Left ventricle myocardium inferior (tissue), 1 donor: Measurements from ENCODE around the gene PIGS. TPM values are rescaled to one million over a fixed set of nuclear protein-coding genes. Genes with fewer than 3 reads are reported as not detected.

Experiments used
- DNase-seq: peaks from one replicate; pipeline ENCODE4 v3.0.0-alpha.2; 2020
- H3K27ac ChIP-seq: fragments of 200-600 bp; replicated peaks from 2 replicates; pipeline ENCODE4 v1.8.0; 2021
- H3K27me3 ChIP-seq: fragments of 200-600 bp; 2 replicates; pipeline ENCODE4 v1.8.0; 2021; ENCODE audit warnings: low read depth
- H3K36me3 ChIP-seq: fragments of 200-600 bp; 2 replicates; pipeline ENCODE4 v1.8.0; 2021
- H3K4me1 ChIP-seq: fragments of 200-600 bp; 2 replicates; pipeline ENCODE4 v1.8.0; 2021
- H3K4me3 ChIP-seq: fragments of 200-600 bp; 2 replicates; pipeline ENCODE4 v1.8.0; 2021; ENCODE audit warnings: mild to moderate bottlenecking, moderate library complexity
- H3K9me3 ChIP-seq: fragments of 200-600 bp; replicated peaks from 2 replicates; pipeline ENCODE4 v1.8.0; 2021
- intact Hi-C: fragments of 100-400 bp; cut with micrococcal nuclease; formaldehyde crosslinking; loops from one replicate; pipeline ENCODE4 v1.11.0; 2022
- total RNA-seq: library from RNA; stranded (reverse); fragmentation: NEBNext Ultra II Directional; extraction: Animal tissue kit (Norgen Biotek cat#: 25700); gene quantifications from one replicate; pipeline ENCODE4 v1.2.1, GENCODE V29; 2021
- TF ChIP-seq, protein P1 (sequence below): fragments of 200-600 bp; IDR thresholded peaks from 2 replicates; pipeline ENCODE4 v1.8.0; 2021; ENCODE audit warnings: antibody characterized with exemption, mild to moderate bottlenecking, borderline replicate concordance
- donor health status: DM: no; HTN: yes; CAD: no; lungs with severe emphysema.

Gene PIGS
- total RNA-seq, 1 donor from 2014 or later, result 38.2 TPM

GRCh38 chr17:28545141-28545503, 26.2 kb downstream of the PIGS start:
- intact Hi-C loops, result no loop called here
- TF ChIP-seq, protein P1, sequence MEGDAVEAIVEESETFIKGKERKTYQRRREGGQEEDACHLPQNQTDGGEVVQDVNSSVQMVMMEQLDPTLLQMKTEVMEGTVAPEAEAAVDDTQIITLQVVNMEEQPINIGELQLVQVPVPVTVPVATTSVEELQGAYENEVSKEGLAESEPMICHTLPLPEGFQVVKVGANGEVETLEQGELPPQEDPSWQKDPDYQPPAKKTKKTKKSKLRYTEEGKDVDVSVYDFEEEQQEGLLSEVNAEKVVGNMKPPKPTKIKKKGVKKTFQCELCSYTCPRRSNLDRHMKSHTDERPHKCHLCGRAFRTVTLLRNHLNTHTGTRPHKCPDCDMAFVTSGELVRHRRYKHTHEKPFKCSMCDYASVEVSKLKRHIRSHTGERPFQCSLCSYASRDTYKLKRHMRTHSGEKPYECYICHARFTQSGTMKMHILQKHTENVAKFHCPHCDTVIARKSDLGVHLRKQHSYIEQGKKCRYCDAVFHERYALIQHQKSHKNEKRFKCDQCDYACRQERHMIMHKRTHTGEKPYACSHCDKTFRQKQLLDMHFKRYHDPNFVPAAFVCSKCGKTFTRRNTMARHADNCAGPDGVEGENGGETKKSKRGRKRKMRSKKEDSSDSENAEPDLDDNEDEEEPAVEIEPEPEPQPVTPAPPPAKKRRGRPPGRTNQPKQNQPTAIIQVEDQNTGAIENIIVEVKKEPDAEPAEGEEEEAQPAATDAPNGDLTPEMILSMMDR, result no peak
- no peak for DNase-seq

DNA sequence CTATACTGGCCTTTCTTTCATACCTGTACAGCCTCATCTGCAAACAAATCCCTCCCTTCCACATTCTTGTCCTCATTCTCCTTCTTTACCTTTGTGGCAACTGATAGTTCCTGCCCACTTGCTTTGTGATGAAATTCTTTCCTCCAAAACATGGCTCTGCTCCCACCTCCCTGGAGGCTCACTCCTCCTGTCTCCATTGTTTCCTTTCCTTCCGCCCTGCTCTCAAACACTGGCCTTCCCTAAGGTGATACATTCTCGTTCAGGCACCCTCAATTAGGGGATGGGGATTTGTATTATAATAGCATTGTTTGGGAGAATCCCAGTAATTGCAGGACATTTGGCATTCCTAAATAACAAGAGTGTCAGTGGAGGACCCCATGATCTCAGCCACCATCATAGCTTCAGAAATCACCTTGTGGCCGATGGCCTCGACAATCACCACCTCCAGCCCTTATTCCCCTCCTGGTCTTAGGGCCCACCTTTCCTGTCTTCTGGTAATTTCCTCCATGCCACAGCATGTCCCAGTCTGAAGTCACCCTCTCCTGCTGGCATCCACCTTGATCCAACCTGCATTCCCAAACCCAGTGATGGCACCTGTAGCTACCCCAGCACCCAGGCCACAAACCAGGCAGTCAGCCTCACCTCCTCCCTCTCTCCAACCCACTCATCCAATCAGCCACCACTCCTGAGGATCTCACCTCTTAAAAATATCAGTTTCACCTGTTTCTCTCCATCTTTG, 26.8 kb downstream of the PIGS start:
- Histone ChIP-seq H3K9me3 (no peaks in the 10 kb centered on the region), H3K27ac (no peak overlapping the region), H3K4me3 (no peak overlapping the region), H3K4me1 (peaks cover 11% of the 10 kb centered on the region), H3K36me3 (peaks cover 10% of the 10 kb centered on the region), H3K27me3 (no peaks in the 10 kb centered on the region)
- no peak for DNase-seq
- intact Hi-C loops, result no loop called here
- TF ChIP-seq, protein P1, result no peak

More at GRCh38 chr17:28545141-28545503, 26.2 kb downstream of the PIGS start:
- H3K4me1 ChIP-seq, result peaks cover 17% of the 10 kb centered on the region
- H3K4me3 ChIP-seq, result no peak overlapping the region
- H3K9me3 ChIP-seq, result no peaks in the 10 kb centered on the region
- H3K36me3 ChIP-seq, result peaks cover 10% of the 10 kb centered on the region
- no peaks in the 10 kb centered on the region for H3K27me3 ChIP-seq
- no peak overlapping the region for H3K27ac ChIP-seq

DNA sequence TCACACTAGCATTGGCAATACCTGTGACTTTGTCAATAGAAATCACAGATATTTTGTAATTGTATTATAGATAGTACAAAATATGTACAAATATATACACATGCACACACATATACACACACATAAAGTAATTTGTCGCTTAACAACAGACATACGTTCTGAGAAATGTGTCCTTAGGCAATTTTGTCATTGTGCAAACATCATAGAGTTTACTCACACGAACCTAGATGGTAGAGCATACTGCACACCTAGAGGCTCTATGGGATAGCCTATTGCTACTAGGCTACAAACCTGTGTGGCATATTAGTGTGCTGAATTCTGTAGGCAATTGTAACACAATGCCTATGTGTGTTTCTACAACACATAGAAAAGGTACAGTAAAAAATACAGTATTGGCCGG, 29.9 kb downstream of the PIGS start:
- TF ChIP-seq, protein P1, result no peak

DNA sequence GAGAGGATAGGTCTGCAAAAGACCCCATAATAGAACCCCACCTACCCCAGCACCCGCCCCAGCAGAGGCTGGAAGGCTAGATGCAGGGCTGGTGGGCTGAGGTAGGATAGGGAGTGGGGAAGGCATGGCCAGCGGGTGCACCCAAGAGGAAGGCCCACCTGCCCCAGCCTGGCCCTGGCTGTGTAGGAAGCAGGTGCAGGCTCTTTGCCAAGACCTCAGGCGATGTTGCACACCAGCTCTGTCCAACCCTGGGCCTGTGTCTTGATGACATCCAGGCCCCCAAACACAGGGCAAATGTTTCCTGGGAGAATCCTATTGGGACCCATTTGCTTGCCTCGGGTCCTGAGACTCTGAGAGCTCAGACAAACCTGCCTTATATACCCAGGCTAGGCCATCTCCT, 31.1 kb downstream of the PIGS start:
- no peaks in the 10 kb centered on the region for H3K27me3 ChIP-seq
- H3K27ac ChIP-seq, result no peak overlapping the region
- intact Hi-C loops, result no loop called here
- no peak for DNase-seq
- TF ChIP-seq, protein P1, result no peak
- no peaks in the 10 kb centered on the region for H3K4me1 ChIP-seq
- no peaks in the 10 kb centered on the region for H3K36me3 ChIP-seq
- no peaks in the 10 kb centered on the region for H3K9me3 ChIP-seq
- no peak overlapping the region for H3K4me3 ChIP-seq

More for the DNA sequence above, 29.9 kb downstream of the PIGS start:
- Histone ChIP-seq H3K4me3 (no peak overlapping the region), H3K4me1 (no peaks in the 10 kb centered on the region), H3K27me3 (no peaks in the 10 kb centered on the region), H3K36me3 (no peaks in the 10 kb centered on the region), H3K9me3 (no peaks in the 10 kb centered on the region), H3K27ac (no peak overlapping the region)
- intact Hi-C loops, result no loop called here
- no peak for DNase-seq

DNA sequence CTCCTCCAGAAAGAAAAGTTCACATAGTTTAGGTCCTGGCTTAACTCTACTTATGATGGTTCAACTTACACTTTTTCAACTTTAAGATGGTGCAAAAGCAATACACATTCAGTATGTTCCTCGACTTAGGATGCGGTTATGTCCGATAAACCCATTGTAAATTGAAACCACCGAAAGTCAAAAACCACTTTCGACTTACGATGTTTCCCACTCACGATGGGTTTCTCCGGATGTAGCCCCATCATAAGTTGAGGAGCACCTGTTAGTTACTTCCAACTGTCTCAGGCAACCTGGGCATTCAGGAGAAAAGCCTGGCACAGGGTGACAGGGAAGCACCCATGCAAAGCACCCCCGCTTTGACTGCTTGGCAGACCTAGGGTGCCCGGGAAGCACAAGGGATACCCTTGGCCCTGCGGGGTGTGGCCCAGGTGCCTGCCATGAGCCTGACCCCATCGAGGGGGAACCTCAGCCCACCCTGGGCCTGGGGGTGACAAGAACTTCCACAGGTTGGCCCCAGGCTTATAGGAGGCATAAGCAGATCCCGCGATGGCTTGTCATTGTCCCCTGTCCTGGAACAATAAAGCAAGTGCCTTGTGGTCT, 32.9 kb downstream of the PIGS start:
- TF ChIP-seq, protein P1, result no peak
- no peak for DNase-seq
- intact Hi-C loops, result no loop called here

More for the DNA sequence above, 32.9 kb downstream of the PIGS start:
- Histone ChIP-seq H3K27me3 (no peaks in the 10 kb centered on the region), H3K27ac (no peak overlapping the region), H3K4me3 (no peak overlapping the region), H3K36me3 (no peaks in the 10 kb centered on the region), H3K9me3 (no peaks in the 10 kb centered on the region), H3K4me1 (no peaks in the 10 kb centered on the region)
